Measurements from ENCODE around the gene CDKAL1.

DNA sequence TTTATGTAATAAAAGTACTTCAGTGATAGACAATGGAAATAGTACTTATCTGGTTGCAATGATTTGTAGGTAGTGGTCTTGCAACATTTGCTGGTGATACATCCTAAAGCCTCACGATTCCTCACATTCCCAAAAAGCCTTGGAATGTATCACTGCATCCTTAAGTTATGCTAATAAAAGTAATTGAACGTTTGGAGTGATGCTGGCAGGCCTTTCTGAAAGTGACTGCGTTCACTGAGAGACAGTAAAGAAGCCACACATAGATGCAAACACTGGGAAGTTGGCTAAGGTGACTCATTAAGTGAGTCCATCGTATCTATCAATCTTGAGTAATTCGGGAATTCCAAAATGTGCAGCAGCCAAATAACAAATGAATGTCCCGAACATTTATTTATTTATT, 615.2 kb downstream of the CDKAL1 start:
- TF ChIP-seq RAD21 (CRISPR knock-in tag; IDR thresholded peaks at IDR 0.05) (no peak), ZBTB20 (CRISPR knock-in tag; IDR thresholded peaks at IDR 0.05; ENCODE audit: borderline replicate concordance, low read depth) (no peak), EP300 (IDR thresholded peaks at IDR 0.05; ENCODE audit: low read depth in 2 of 2, low read length in 2 of 2) (no peak), EP300 (CRISPR knock-in tag; IDR thresholded peaks at IDR 0.05; ENCODE audit: borderline replicate concordance) (no peak), SMARCC2 (IDR thresholded peaks at IDR 0.05) (no peak), EZH2 (conservative IDR thresholded peaks at IDR 0.05; ENCODE audit: low read depth, low read length) (no peak), FOXM1 (CRISPR knock-in tag; IDR thresholded peaks at IDR 0.05) (no peak), HDAC6 (IDR thresholded peaks at IDR 0.05; ENCODE audit: low read depth, low read length) (no peak), POLR2A (IDR thresholded peaks at IDR 0.05; ENCODE audit: insufficient read depth in 1 of 2, low read depth in 2 of 2, low read length in 2 of 2) (no peak), ZNF256 (CRISPR knock-in tag; conservative IDR thresholded peaks at IDR 0.05) (no peak), NFYB (CRISPR knock-in tag; IDR thresholded peaks at IDR 0.05) (no peak), ZNF232 (CRISPR knock-in tag; IDR thresholded peaks at IDR 0.05; ENCODE audit: borderline replicate concordance) (no peak)
- TF ChIP-seq, protein P1, sequence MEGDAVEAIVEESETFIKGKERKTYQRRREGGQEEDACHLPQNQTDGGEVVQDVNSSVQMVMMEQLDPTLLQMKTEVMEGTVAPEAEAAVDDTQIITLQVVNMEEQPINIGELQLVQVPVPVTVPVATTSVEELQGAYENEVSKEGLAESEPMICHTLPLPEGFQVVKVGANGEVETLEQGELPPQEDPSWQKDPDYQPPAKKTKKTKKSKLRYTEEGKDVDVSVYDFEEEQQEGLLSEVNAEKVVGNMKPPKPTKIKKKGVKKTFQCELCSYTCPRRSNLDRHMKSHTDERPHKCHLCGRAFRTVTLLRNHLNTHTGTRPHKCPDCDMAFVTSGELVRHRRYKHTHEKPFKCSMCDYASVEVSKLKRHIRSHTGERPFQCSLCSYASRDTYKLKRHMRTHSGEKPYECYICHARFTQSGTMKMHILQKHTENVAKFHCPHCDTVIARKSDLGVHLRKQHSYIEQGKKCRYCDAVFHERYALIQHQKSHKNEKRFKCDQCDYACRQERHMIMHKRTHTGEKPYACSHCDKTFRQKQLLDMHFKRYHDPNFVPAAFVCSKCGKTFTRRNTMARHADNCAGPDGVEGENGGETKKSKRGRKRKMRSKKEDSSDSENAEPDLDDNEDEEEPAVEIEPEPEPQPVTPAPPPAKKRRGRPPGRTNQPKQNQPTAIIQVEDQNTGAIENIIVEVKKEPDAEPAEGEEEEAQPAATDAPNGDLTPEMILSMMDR (CRISPR knock-in tag; IDR thresholded peaks at IDR 0.05) = no peak
- TF ChIP-seq, protein P2, sequence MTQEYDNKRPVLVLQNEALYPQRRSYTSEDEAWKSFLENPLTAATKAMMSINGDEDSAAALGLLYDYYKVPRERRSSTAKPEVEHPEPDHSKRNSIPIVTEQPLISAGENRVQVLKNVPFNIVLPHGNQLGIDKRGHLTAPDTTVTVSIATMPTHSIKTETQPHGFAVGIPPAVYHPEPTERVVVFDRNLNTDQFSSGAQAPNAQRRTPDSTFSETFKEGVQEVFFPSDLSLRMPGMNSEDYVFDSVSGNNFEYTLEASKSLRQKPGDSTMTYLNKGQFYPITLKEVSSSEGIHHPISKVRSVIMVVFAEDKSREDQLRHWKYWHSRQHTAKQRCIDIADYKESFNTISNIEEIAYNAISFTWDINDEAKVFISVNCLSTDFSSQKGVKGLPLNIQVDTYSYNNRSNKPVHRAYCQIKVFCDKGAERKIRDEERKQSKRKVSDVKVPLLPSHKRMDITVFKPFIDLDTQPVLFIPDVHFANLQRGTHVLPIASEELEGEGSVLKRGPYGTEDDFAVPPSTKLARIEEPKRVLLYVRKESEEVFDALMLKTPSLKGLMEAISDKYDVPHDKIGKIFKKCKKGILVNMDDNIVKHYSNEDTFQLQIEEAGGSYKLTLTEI (CRISPR knock-in tag; conservative IDR thresholded peaks at IDR 0.05) = no peak
